WTC11 (cell line): ENCODE data around the gene APOO. TPM values are rescaled to one million over a fixed set of nuclear protein-coding genes. Genes with fewer than 3 reads are reported as not detected.

ENCODE experiments used
- ATAC-seq: fragments of 200-7000 bp; cut with Tn5 transposase; 2 replicates; pipeline ENCODE4 v1.10.0; 2021; ENCODE audit warnings: mild to moderate bottlenecking, moderate library complexity
- CTCF ChIA-PET: fragments of 300-600 bp; sonication (Branson Sonifier 250); formaldehyde crosslinking; loops from one replicate; lab custom pipeline; 2021; ENCODE audit warnings: antibody characterized with exemption; lab: Charles Lee
- POLR2A ChIA-PET: fragments of 350-600 bp; sonication (Branson Sonifier 250); formaldehyde crosslinking; loops from one replicate; lab custom pipeline; 2021; ENCODE audit warnings: antibody characterized with exemption; lab: Charles Lee
- DNase-seq: peaks from one replicate; pipeline ENCODE4 v3.0.0; 2021; ENCODE audit warnings: low spot score
- H3K27ac Mint-ChIP-seq: 2 replicates; pipeline ENCODE4 v1.8.0; 2021; ENCODE audit warnings: mixed read lengths
- H3K27me3 Mint-ChIP-seq: 2 replicates; pipeline ENCODE4 v1.8.0; 2021; ENCODE audit warnings: low read depth, mild to moderate bottlenecking, moderate library complexity, mixed read lengths
- H3K36me3 Mint-ChIP-seq: 2 replicates; pipeline ENCODE4 v1.8.0; 2021; ENCODE audit warnings: mixed read lengths
- H3K4me1 Mint-ChIP-seq: 2 replicates; pipeline ENCODE4 v1.8.0; 2022; ENCODE audit warnings: mixed read lengths
- H3K4me3 Mint-ChIP-seq: 2 replicates; pipeline ENCODE4 v1.8.0; 2021; ENCODE audit warnings: mild to moderate bottlenecking, moderate library complexity, mixed read lengths
- H3K9me3 Mint-ChIP-seq: 2 replicates; pipeline ENCODE4 v1.8.0; 2021; ENCODE audit warnings: mixed read lengths
- AFF4 ChIP-seq: sonication (generic); formaldehyde crosslinking; IDR thresholded peaks from 2 replicates; pipeline ENCODE4 v1.8.1; 2023; ENCODE audit warnings: mild to moderate bottlenecking, missing genetic modification reagents, borderline replicate concordance
- AR ChIP-seq: fragments of 250-450 bp; sonication (Bioruptor Pico); IDR thresholded peaks from 2 replicates; pipeline ENCODE4 v1.9.0; 2021; ENCODE audit warnings: mild to moderate bottlenecking
- ATF6 ChIP-seq: sonication (generic); formaldehyde crosslinking; IDR thresholded peaks from 2 replicates; pipeline ENCODE4 v1.8.1; 2023; ENCODE audit warnings: mild to moderate bottlenecking, missing genetic modification reagents
- ELF4 ChIP-seq: sonication (generic); formaldehyde crosslinking; IDR thresholded peaks from 2 replicates; pipeline ENCODE4 v1.8.1; 2022; ENCODE audit warnings: low read depth, mild to moderate bottlenecking, moderate library complexity, missing genetic modification reagents
- EMX1 ChIP-seq: fragments of 250-450 bp; sonication (Bioruptor Pico); IDR thresholded peaks from 2 replicates; pipeline ENCODE4 v1.8.0; 2021; ENCODE audit warnings: mild to moderate bottlenecking
- FOXJ3 ChIP-seq: sonication (generic); formaldehyde crosslinking; IDR thresholded peaks from 2 replicates; pipeline ENCODE4 v1.9.0; 2021; ENCODE audit warnings: missing genetic modification reagents, mild to moderate bottlenecking, borderline replicate concordance
- GTF2I ChIP-seq: fragments of 250-450 bp; sonication (Bioruptor Pico); conservative IDR thresholded peaks from 2 replicates; pipeline ENCODE4 v1.4.0; 2021; ENCODE audit warnings: mild to moderate bottlenecking
- JAZF1 ChIP-seq: fragments of 250-450 bp; sonication (Bioruptor Pico); IDR thresholded peaks from 2 replicates; pipeline ENCODE4 v1.9.0; 2021; ENCODE audit warnings: moderate library complexity, mild to moderate bottlenecking, inconsistent platforms
- MXD4 ChIP-seq: fragments of 250-450 bp; sonication (Bioruptor Pico); IDR thresholded peaks from 2 replicates; pipeline ENCODE4 v1.8.0; 2021; ENCODE audit warnings: mild to moderate bottlenecking, moderate library complexity, borderline replicate concordance
- NFE2L1 ChIP-seq: sonication (generic); formaldehyde crosslinking; IDR thresholded peaks from 2 replicates; pipeline ENCODE4 v1.8.1; 2023; ENCODE audit warnings: missing genetic modification reagents
- NR2C2 ChIP-seq: sonication (generic); formaldehyde crosslinking; IDR thresholded peaks from 2 replicates; pipeline ENCODE4 v1.8.0; 2022; ENCODE audit warnings: mild to moderate bottlenecking, missing genetic modification reagents
- NR3C1 ChIP-seq: sonication (generic); formaldehyde crosslinking; conservative IDR thresholded peaks from 2 replicates; pipeline ENCODE4 v1.8.1; 2023; ENCODE audit warnings: low read depth, mild to moderate bottlenecking, missing genetic modification reagents
- SMAD4 ChIP-seq: sonication (generic); formaldehyde crosslinking; IDR thresholded peaks from 2 replicates; pipeline ENCODE4 v1.8.0; 2022; ENCODE audit warnings: mild to moderate bottlenecking, missing genetic modification reagents
- STAT6 ChIP-seq: sonication (generic); formaldehyde crosslinking; conservative IDR thresholded peaks from 2 replicates; pipeline ENCODE4 v1.8.1; 2023; ENCODE audit warnings: mild to moderate bottlenecking, low read depth, missing genetic modification reagents, moderate library complexity
- USF1 ChIP-seq: sonication (generic); formaldehyde crosslinking; IDR thresholded peaks from 2 replicates; pipeline ENCODE4 v1.8.0; 2022; ENCODE audit warnings: mild to moderate bottlenecking, missing genetic modification reagents
- ZNF121 ChIP-seq: sonication (generic); formaldehyde crosslinking; IDR thresholded peaks from 2 replicates; pipeline ENCODE4 v1.8.0; 2023; ENCODE audit warnings: missing genetic modification reagents
- ZNF423 ChIP-seq: fragments of 250-450 bp; sonication (Bioruptor Pico); IDR thresholded peaks from 2 replicates; pipeline ENCODE4 v2.1.2; 2022; ENCODE audit warnings: mild to moderate bottlenecking, moderate library complexity
- total RNA-seq: library from RNA; stranded (reverse); gene quantifications from 3 replicates; pipeline ENCODE4 v1.2.3, GENCODE V29; 2021

Gene APOO
- total RNA-seq, 1 experiment from 2014 or later, result 55.5 TPM

- DNase-seq (no peak), ATAC-seq (no peak)
- peaks cover 2% of the 10 kb centered on the region; the same call in 1 of the 2 replicates for H3K4me1 Mint-ChIP-seq
- CTCF ChIA-PET, result no interaction called here
- no peak for TF ChIP-seq GTF2I
- TF ChIP-seq MXD4, result no peak
- no peak for TF ChIP-seq ZNF423 (CRISPR knock-in tag)
- no peak for TF ChIP-seq STAT6 (CRISPR knock-in tag)
- TF ChIP-seq ATF6 (CRISPR knock-in tag), result no peak
- no peak for TF ChIP-seq FOXJ3 (CRISPR knock-in tag)
- no peak for TF ChIP-seq NR3C1
- no peaks in the 10 kb centered on the region for H3K9me3 Mint-ChIP-seq
- POLR2A ChIA-PET, result no interaction called here
- H3K27ac Mint-ChIP-seq, result no peak overlapping the region
- H3K4me3 Mint-ChIP-seq, result no peak overlapping the region
- H3K36me3 Mint-ChIP-seq, result no peaks in the 10 kb centered on the region
- H3K27me3 Mint-ChIP-seq, result no peaks in the 10 kb centered on the region
Measured at GRCh38 chrX:23932046-23932445, 24.3 kb upstream of the APOO start.

GRCh38 chrX:23930894-23931604 is 23.3 kb upstream of the APOO start:
- POLR2A ChIA-PET, result no interaction called here
- H3K36me3 Mint-ChIP-seq, result no peaks in the 10 kb centered on the region
- no peak for DNase-seq
- ATAC-seq, result no peak
- no peak overlapping the region; the same call in 1 of the 2 replicates for H3K27ac Mint-ChIP-seq
- CTCF ChIA-PET, result no interaction called here
- TF ChIP-seq NR2C2 (CRISPR knock-in tag) (no peak), ZNF121 (CRISPR knock-in tag) (no peak), ELF4 (CRISPR knock-in tag) (no peak), NR3C1 (no peak), SMAD4 (CRISPR knock-in tag) (no peak), USF1 (no peak), AR (CRISPR knock-in tag) (no peak)
- no peaks in the 10 kb centered on the region for H3K9me3 Mint-ChIP-seq
- H3K4me1 Mint-ChIP-seq, result no peaks in the 10 kb centered on the region
- no peaks in the 10 kb centered on the region for H3K27me3 Mint-ChIP-seq
- no peak overlapping the region for H3K4me3 Mint-ChIP-seq

- no peaks in the 10 kb centered on the region for H3K36me3 Mint-ChIP-seq
- TF ChIP-seq NFE2L1, result no peak
- no peak for TF ChIP-seq EMX1 (CRISPR knock-in tag)
- TF ChIP-seq JAZF1 (CRISPR knock-in tag), result no peak
- TF ChIP-seq AFF4 (CRISPR knock-in tag), result no peak
- TF ChIP-seq GTF2I, result no peak
Measured at GRCh38 chrX:23926015-23926414, 18.3 kb upstream of the APOO start.

More at GRCh38 chrX:23926015-23926414, 18.3 kb upstream of the APOO start:
- Mint-ChIP-seq H3K27ac (no peak overlapping the region), H3K4me1 (no peaks in the 10 kb centered on the region), H3K9me3 (no peaks in the 10 kb centered on the region), H3K4me3 (no peak overlapping the region), H3K27me3 (no peaks in the 10 kb centered on the region)
- CTCF ChIA-PET, result interaction anchor here (1.0 kb wide), 1 partner anchor 128 kb away, joined by 3 read pairs; no protein-coding TSS in a partner anchor
- POLR2A ChIA-PET, result interaction anchor here (1.0 kb wide), 1 partner anchor 129 kb away, joined by 3 read pairs; the partner anchor contains the start of gene EIF2S3
- ATAC-seq (no peak), DNase-seq (no peak)
